HG03060 (cell line): ENCODE results near the gene ZNF71.

ENCODE experiments used
- ATAC-seq: cut with Tn5 transposase; IDR thresholded peaks from one replicate; pipeline ENCODE4 v1.9.1; 2021; ENCODE audit warnings: low read depth, moderate number of reproducible peaks; ENCODE audit not compliant: unreplicated experiment

Gene ZNF71

GRCh38 chr19:56594783-56595547, at the start of gene ZNF71:
Gene ZNF71, plus strand, starts transcription at chr19:56595302. Its CDS starts 6,257 bp downstream, at chr19:56601559.
- ATAC-seq: no peak

- ATAC-seq: no peak
Measured at GRCh38 chr19:56547535-56547934, 47.6 kb upstream of the ZNF71 start.

- no peak for ATAC-seq
Measured at GRCh38 chr19:56554272-56554869, 40.7 kb upstream of the ZNF71 start.

GRCh38 chr19:56562766-56563165, 32.3 kb upstream of the ZNF71 start:
- ATAC-seq: no peak

- no peak for ATAC-seq
Measured at GRCh38 chr19:56566904-56567273, 28.2 kb upstream of the ZNF71 start.

- peak; percentile 89 for ATAC-seq
Measured at GRCh38 chr19:56567274-56568120, 27.6 kb upstream of the ZNF71 start, which contains the start of gene ZNF470. Gene ZNF470, plus strand, starts transcription at chr19:56567468. Its CDS starts 2,844 bp downstream, at chr19:56570312.

GRCh38 chr19:56572589-56572988, 22.5 kb upstream of the ZNF71 start:
- ATAC-seq: no peak

- no peak for ATAC-seq
Measured at GRCh38 chr19:56573914-56574313, 21.2 kb upstream of the ZNF71 start.

- no peak for ATAC-seq
Measured at GRCh38 chr19:56577719-56578602, 17.1 kb upstream of the ZNF71 start.

GRCh38 chr19:56594446-56594782, 688 bp upstream of the ZNF71 start:
- no peak for ATAC-seq

GRCh38 chr19:56595548-56595899, 422 bp downstream of the ZNF71 start:
- ATAC-seq: no peak

GRCh38 chr19:56596676-56597075, 1.6 kb downstream of the ZNF71 start:
- no peak for ATAC-seq

GRCh38 chr19:56597696-56598095, 2.6 kb downstream of the ZNF71 start:
- ATAC-seq: no peak

GRCh38 chr19:56601375-56601774, 6.3 kb downstream of the ZNF71 start:
- no peak for ATAC-seq

- no peak for ATAC-seq
Measured at GRCh38 chr19:56603829-56604228, 8.7 kb downstream of the ZNF71 start.

- no peak for ATAC-seq
Measured at GRCh38 chr19:56608274-56608964, 13.3 kb downstream of the ZNF71 start.

GRCh38 chr19:56611288-56611687, 16.2 kb downstream of the ZNF71 start:
- no peak for ATAC-seq

- no peak for ATAC-seq
Measured at GRCh38 chr19:56612737-56613136, 17.6 kb downstream of the ZNF71 start.

- ATAC-seq: no peak
Measured at GRCh38 chr19:56613639-56614038, 18.5 kb downstream of the ZNF71 start.

- ATAC-seq: no peak
Measured at GRCh38 chr19:56617531-56617930, 22.4 kb downstream of the ZNF71 start.
